Neural cell (in vitro differentiated cells): ENCODE results near the gene NCOA7. TPM values are rescaled to one million over a fixed set of nuclear protein-coding genes. Genes with fewer than 3 reads are reported as not detected.

Experiments used
- H2AFZ ChIP-seq: fragments of 200-600, 300-800 bp; sonication (generic), shearing (Covaris generic); 2 replicates; pipeline ENCODE4 v1.6.0; 2014; ENCODE audit warnings: low read depth, mild to moderate bottlenecking, antibody characterized with exemption, low read length, moderate library complexity
- H3F3A ChIP-seq: fragments of 200-600 bp; shearing (Covaris generic); 2 replicates; pipeline ENCODE4 v1.6.1; 2016; ENCODE audit warnings: mild to moderate bottlenecking, moderate library complexity, mixed read lengths, antibody characterized with exemption, low read length; ENCODE audit not compliant: insufficient read depth, poor library complexity, severe bottlenecking
- H3K27ac ChIP-seq: fragments of 200-600, 300-800 bp; sonication (generic), shearing (Covaris generic); 2 replicates; pipeline ENCODE4 v1.5.1; 2014; ENCODE audit warnings: mild to moderate bottlenecking, low read length, moderate library complexity
- H3K27me3 ChIP-seq: fragments of 300-800, 200-600 bp; sonication (generic), shearing (Covaris generic); 2 replicates; pipeline ENCODE4 v1.6.0; 2014; ENCODE audit warnings: mild to moderate bottlenecking, low read depth, low read length, moderate library complexity; ENCODE audit not compliant: insufficient read depth
- H3K36me3 ChIP-seq: fragments of 300-800, 200-600 bp; sonication (generic), shearing (Covaris generic); 2 replicates; pipeline ENCODE4 v1.5.1; 2014; ENCODE audit warnings: mild to moderate bottlenecking, antibody characterized with exemption, low read length, moderate library complexity; ENCODE audit not compliant: insufficient read depth
- H3K4me2 ChIP-seq: fragments of 300-800, 200-600 bp; sonication (generic), shearing (Covaris generic); 2 replicates; pipeline ENCODE4 v1.6.0; 2014; ENCODE audit warnings: mild to moderate bottlenecking, low read length
- H3K4me3 ChIP-seq: fragments of 300-800, 200-600 bp; sonication (generic), shearing (Covaris generic); 2 replicates; pipeline ENCODE4 v1.5.1; 2014; ENCODE audit warnings: mild to moderate bottlenecking, low read length, moderate library complexity
- H3K79me2 ChIP-seq: fragments of 200-600 bp; shearing (Covaris generic); replicated peaks from 2 replicates; pipeline ENCODE4 v1.6.0; 2014; ENCODE audit warnings: mild to moderate bottlenecking, low read length, moderate library complexity; ENCODE audit not compliant: insufficient read depth
- H3K9ac ChIP-seq: fragments of 300-800, 200-600 bp; sonication (generic), shearing (Covaris generic); 2 replicates; pipeline ENCODE4 v1.6.1; 2016; ENCODE audit warnings: mild to moderate bottlenecking, low read length, mixed read lengths
- H3K9me2 ChIP-seq: fragments of 200-600 bp; shearing (Covaris generic); 2 replicates; pipeline ENCODE4 v1.6.1; 2016; ENCODE audit warnings: mild to moderate bottlenecking, low read length, mixed read lengths; ENCODE audit not compliant: insufficient read depth
- H3K9me3 ChIP-seq: fragments of 200-600, 300-800 bp; sonication (generic), shearing (Covaris generic); 2 replicates; pipeline ENCODE4 v1.6.1; 2016; ENCODE audit warnings: mild to moderate bottlenecking, mixed run types, low read length, moderate library complexity, mixed read lengths
- H4K20me1 ChIP-seq: fragments of 200-600 bp; shearing (Covaris generic); 2 replicates; pipeline ENCODE4 v1.6.1; 2016; ENCODE audit warnings: mild to moderate bottlenecking, mixed run types; ENCODE audit not compliant: insufficient read depth
- CTCF ChIP-seq: fragments of 450-650 bp; IDR thresholded peaks from 2 replicates; pipeline ENCODE4 v1.5.1; 2014; ENCODE audit warnings: antibody characterized with exemption, mild to moderate bottlenecking, moderate library complexity; ENCODE audit not compliant: poor library complexity, severe bottlenecking
- EP300 ChIP-seq: fragments of 450-650 bp; conservative IDR thresholded peaks from 2 replicates; pipeline ENCODE4 v1.6.1; 2014; ENCODE audit warnings: antibody characterized with exemption, mild to moderate bottlenecking, moderate library complexity; ENCODE audit not compliant: poor library complexity, severe bottlenecking
- EZH2 ChIP-seq: fragments of 200-600, 300-800 bp; shearing (Covaris generic), sonication (generic); IDR thresholded peaks from 2 replicates; pipeline ENCODE4 v1.6.1; 2014; ENCODE audit warnings: antibody characterized with exemption, low read length, borderline replicate concordance, mild to moderate bottlenecking; ENCODE audit not compliant: insufficient read depth, poor library complexity, severe bottlenecking
- MXI1 ChIP-seq: fragments of 450-650 bp; conservative IDR thresholded peaks from 2 replicates; pipeline ENCODE4 v1.6.1; 2014; ENCODE audit warnings: antibody characterized with exemption, mild to moderate bottlenecking; ENCODE audit not compliant: poor library complexity, severe bottlenecking
- POLR2AphosphoS5 ChIP-seq: IDR thresholded peaks from 2 replicates; pipeline ENCODE4 v1.6.1; 2012
- RAD21 ChIP-seq: fragments of 450-650 bp; conservative IDR thresholded peaks from 2 replicates; pipeline ENCODE4 v1.6.1; 2014; ENCODE audit warnings: antibody characterized with exemption, mild to moderate bottlenecking, moderate library complexity
- REST ChIP-seq: IDR thresholded peaks from 2 replicates; pipeline ENCODE4 v1.6.1; 2012; ENCODE audit warnings: borderline replicate concordance
- SMC3 ChIP-seq: fragments of 450-650 bp; conservative IDR thresholded peaks from 2 replicates; pipeline ENCODE4 v1.6.1; 2014; ENCODE audit warnings: antibody characterized with exemption, mild to moderate bottlenecking, moderate library complexity; ENCODE audit not compliant: poor library complexity
- TAF1 ChIP-seq: IDR thresholded peaks from 2 replicates; pipeline ENCODE4 v1.6.1; 2012; ENCODE audit warnings: low read depth
- polyA plus RNA-seq: library from polyadenylated mRNA; depleted of rRNA; stranded (reverse); fragments of >200 nt; gene quantifications from 2 replicates; pipeline ENCODE4 v1.2.3, GENCODE V29; 2014

The NCOA7 gene
- polyA plus RNA-seq, 1 donor from 2014 or later = 17.1 TPM

- Histone ChIP-seq H3K4me3 (no peak overlapping the region), H3K36me3 (peaks cover 4% of the 10 kb centered on the region), H4K20me1 (no peaks in the 10 kb centered on the region), H3K4me2 (no peak overlapping the region), H3F3A (no peaks in the 10 kb centered on the region), H3K27ac (no peak overlapping the region), H2AFZ (no peak overlapping the region), H3K9me3 (no peaks in the 10 kb centered on the region), H3K79me2 (no peaks in the 10 kb centered on the region), H3K9ac (no peak overlapping the region), H3K9me2 (no peaks in the 10 kb centered on the region), H3K27me3 (no peaks in the 10 kb centered on the region)
- TF ChIP-seq CTCF (no peak), EP300 (no peak), MXI1 (no peak), TAF1 (no peak), SMC3 (no peak), POLR2AphosphoS5 (no peak), EZH2 (no peak), REST (no peak), RAD21 (no peak)
These were observed 23.7 kb downstream of the NCOA7 start for GRCh38 chr6:125814481-125814880.

- Histone ChIP-seq H3K4me3 (peak overlapping the region; percentile 9), H3K4me2 (no peak overlapping the region), H3K79me2 (no peaks in the 10 kb centered on the region), H4K20me1 (no peaks in the 10 kb centered on the region), H3K9me3 (no peaks in the 10 kb centered on the region), H2AFZ (no peak overlapping the region), H3K9ac (no peak overlapping the region), H3F3A (no peaks in the 10 kb centered on the region), H3K9me2 (no peaks in the 10 kb centered on the region), H3K27ac (no peak overlapping the region), H3K36me3 (peaks cover 4% of the 10 kb centered on the region), H3K27me3 (no peaks in the 10 kb centered on the region)
- TF ChIP-seq REST (no peak), EZH2 (no peak), TAF1 (no peak)
These were observed 24.5 kb downstream of the NCOA7 start for GRCh38 chr6:125815080-125815910.
